Activated B cell treated with CpG ODN at 0.5 μM for 24 hours (primary cell): ENCODE data around the gene NAA16. TPM values are rescaled to one million over a fixed set of nuclear protein-coding genes. Genes with fewer than 3 reads are reported as not detected.
A peak's percentile ranks its signal among the peaks of the same experiment; 100 is the strongest.
"Not testable (repeated sequence)": the region's sequence is repeated elsewhere in the genome, so short reads cannot be mapped to it uniquely, and the experiment has no call there.

ENCODE experiments used
- ATAC-seq: fragments of 200-7000 bp; cut with Tn5 transposase; one replicate; pipeline ENCODE4 v1.10.0; 2021; ENCODE audit warnings: low read depth, mild to moderate bottlenecking, moderate library complexity
- CTCF ChIA-PET: fragments of 350-600 bp; sonication (Branson Sonifier 250); formaldehyde crosslinking; loops from one replicate; lab custom pipeline; 2021; ENCODE audit warnings: antibody characterized with exemption; lab: Charles Lee
- POLR2A ChIA-PET: fragments of 350-600 bp; sonication (Branson Sonifier 250); formaldehyde crosslinking; loops from one replicate; lab custom pipeline; 2021; ENCODE audit warnings: antibody characterized with exemption; lab: Charles Lee
- DNase-seq: peaks from one replicate; pipeline ENCODE4 v3.0.0; 2022
- H3K27ac Mint-ChIP-seq: one replicate; pipeline ENCODE4 v1.8.0; 2020; ENCODE audit warnings: mixed read lengths
- H3K27me3 Mint-ChIP-seq: one replicate; pipeline ENCODE4 v1.8.0; 2021; ENCODE audit warnings: mixed read lengths
- H3K36me3 Mint-ChIP-seq: one replicate; pipeline ENCODE4 v1.8.0; 2021; ENCODE audit warnings: low read depth, mixed read lengths
- H3K4me1 Mint-ChIP-seq: one replicate; pipeline ENCODE4 v1.8.0; 2021; ENCODE audit warnings: mixed read lengths
- H3K4me3 Mint-ChIP-seq: one replicate; pipeline ENCODE4 v1.8.0; 2020; ENCODE audit warnings: mild to moderate bottlenecking, mixed read lengths
- H3K9me3 Mint-ChIP-seq: one replicate; pipeline ENCODE4 v1.8.0; 2020; ENCODE audit warnings: mixed read lengths
- CTCF ChIP-seq: fragments of 200-600 bp; IDR thresholded peaks from one replicate; pipeline ENCODE4 v1.8.0; 2022; ENCODE audit warnings: antibody characterized with exemption, mild to moderate bottlenecking
- intact Hi-C: fragments of 100-400 bp; cut with micrococcal nuclease; formaldehyde crosslinking; loops from one replicate; pipeline ENCODE4 v1.15.1; 2024
- total RNA-seq: library from RNA; stranded (reverse); gene quantifications from 2 replicates; pipeline ENCODE4 v1.2.3, GENCODE V29; 2022

The NAA16 gene
- total RNA-seq, 1 donor from 2014 or later = 21.4 TPM

GRCh38 chr13:41352935-41353840 is 42.1 kb downstream of the NAA16 start:
- TF ChIP-seq CTCF = no peak
- Mint-ChIP-seq H3K4me1 (peaks cover 5% of the 10 kb centered on the region), H3K27me3 (no peaks in the 10 kb centered on the region), H3K27ac (no peak overlapping the region), H3K9me3 (no peaks in the 10 kb centered on the region), H3K4me3 (peak overlapping the region; percentile 15), H3K36me3 (peaks cover 34% of the 10 kb centered on the region)
- DNase-seq = no peak
- ChIA-PET CTCF (interaction anchor here (0.6 to 2.4 kb wide), 3 partner anchors 280 to 760 kb away, joined by 3 to 9 read pairs (median 4); no protein-coding TSS in a partner anchor), POLR2A (no interaction called here)
- ATAC-seq = no peak
- intact Hi-C loops = loop anchor here (1.0 to 5.0 kb wide), 6 partner anchors 278 to 757 kb away; no protein-coding TSS in a partner anchor

GRCh38 chr13:41354416-41354815 is 43.3 kb downstream of the NAA16 start:
- ChIA-PET POLR2A (no interaction called here), CTCF (interaction anchor here (0.9 kb wide), 1 partner anchor 298 kb away, joined by 4 read pairs; no protein-coding TSS in a partner anchor)
- Mint-ChIP-seq H3K4me1 (peaks cover 5% of the 10 kb centered on the region), H3K27ac (no peak overlapping the region), H3K27me3 (no peaks in the 10 kb centered on the region), H3K9me3 (no peaks in the 10 kb centered on the region), H3K36me3 (peaks cover 34% of the 10 kb centered on the region), H3K4me3 (no peak overlapping the region)
- DNase-seq (no peak), ATAC-seq (no peak)
- TF ChIP-seq CTCF = no peak
- intact Hi-C loops = loop anchor here (5.0 kb wide), 1 partner anchor 313 kb away; no protein-coding TSS in a partner anchor

- CTCF ChIA-PET, POLR2A ChIA-PET, H3K27ac Mint-ChIP-seq, ATAC-seq, H3K27me3 Mint-ChIP-seq, intact Hi-C loops, H3K4me1 Mint-ChIP-seq, H3K9me3 Mint-ChIP-seq, DNase-seq, H3K4me3 Mint-ChIP-seq: not testable (repeated sequence)
- H3K36me3 Mint-ChIP-seq = peaks cover 51% of the 10 kb centered on the region
Observed at GRCh38 chr13:41356385-41356648, 45.2 kb downstream of the NAA16 start.

GRCh38 chr13:41356786-41357185 is 45.7 kb downstream of the NAA16 start:
- no peak for TF ChIP-seq CTCF
- Mint-ChIP-seq H3K4me1 (peaks cover 5% of the 10 kb centered on the region), H3K9me3 (no peaks in the 10 kb centered on the region), H3K36me3 (peaks cover 54% of the 10 kb centered on the region), H3K4me3 (no peak overlapping the region), H3K27me3 (no peaks in the 10 kb centered on the region), H3K27ac (no peak overlapping the region)
- POLR2A ChIA-PET = no interaction called here
- DNase-seq = no peak
- CTCF ChIA-PET = no interaction called here
- no peak for ATAC-seq
- intact Hi-C loops = no loop called here

- no peak overlapping the region for H3K27ac Mint-ChIP-seq
- POLR2A ChIA-PET = no interaction called here
- no peaks in the 10 kb centered on the region for H3K4me1 Mint-ChIP-seq
- H3K27me3 Mint-ChIP-seq = no peaks in the 10 kb centered on the region
- no peak for TF ChIP-seq CTCF
- no peak overlapping the region for H3K4me3 Mint-ChIP-seq
- intact Hi-C loops = no loop called here
- no peak for DNase-seq
- no peak for ATAC-seq
- peaks cover 81% of the 10 kb centered on the region for H3K36me3 Mint-ChIP-seq
- CTCF ChIA-PET = no interaction called here
- H3K9me3 Mint-ChIP-seq = no peaks in the 10 kb centered on the region
Observed at GRCh38 chr13:41361491-41361890, 50.4 kb downstream of the NAA16 start.
